T-helper 1 cell treated with Interleukin-12 subunit alpha and Interleukin-12 subunit beta and Interleukin-4 antibody, amounts not matched to agents 30 μg/mL and 1 μg/mL, for 36 hours (primary cell): ENCODE data around the gene F2RL3.

Source experiments
- H3K27ac Mint-ChIP-seq: one replicate; pipeline ENCODE4 v1.8.0; 2021; ENCODE audit warnings: mild to moderate bottlenecking, mixed read lengths
- H3K27me3 Mint-ChIP-seq: one replicate; pipeline ENCODE4 v1.8.0; 2021; ENCODE audit warnings: low read depth, mixed read lengths
- H3K36me3 Mint-ChIP-seq: one replicate; pipeline ENCODE4 v1.8.0; 2021; ENCODE audit warnings: low read depth, mixed read lengths
- H3K4me1 Mint-ChIP-seq: one replicate; pipeline ENCODE4 v1.8.0; 2021; ENCODE audit warnings: low read depth, mixed read lengths
- H3K4me3 Mint-ChIP-seq: one replicate; pipeline ENCODE4 v1.8.0; 2021; ENCODE audit warnings: mild to moderate bottlenecking, moderate library complexity, mixed read lengths
- H3K9me3 Mint-ChIP-seq: one replicate; pipeline ENCODE4 v1.8.0; 2021; ENCODE audit warnings: mixed read lengths

The F2RL3 gene

DNA sequence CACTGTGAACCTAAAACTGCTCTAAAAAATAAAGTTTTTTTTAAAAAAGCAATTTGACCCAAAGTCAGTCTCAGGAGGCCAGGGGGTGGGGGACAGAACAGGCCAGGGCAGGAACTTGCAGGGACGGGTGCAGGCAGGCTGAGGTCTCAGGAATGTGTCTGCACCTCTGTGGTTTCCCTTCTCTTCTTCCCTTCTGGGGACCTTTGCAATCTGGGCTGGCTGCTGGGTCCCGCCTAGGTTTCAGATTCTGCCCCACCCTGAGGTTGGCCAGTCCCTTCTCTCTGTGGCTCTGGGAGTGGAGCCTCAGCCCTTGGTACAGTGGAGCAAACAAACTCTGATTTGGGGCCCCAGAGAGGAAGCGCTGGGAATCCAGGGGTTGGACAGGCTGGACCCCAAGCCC lies 5.3 kb upstream of the F2RL3 start:
- peaks cover 1% of the 10 kb centered on the region for H3K4me1 Mint-ChIP-seq
- H3K27me3 Mint-ChIP-seq, result no peaks in the 10 kb centered on the region
- H3K9me3 Mint-ChIP-seq, result peaks cover 22% of the 10 kb centered on the region
- peaks cover 22% of the 10 kb centered on the region for H3K36me3 Mint-ChIP-seq
- H3K4me3 Mint-ChIP-seq, result no peak overlapping the region
- H3K27ac Mint-ChIP-seq, result no peak overlapping the region

DNA sequence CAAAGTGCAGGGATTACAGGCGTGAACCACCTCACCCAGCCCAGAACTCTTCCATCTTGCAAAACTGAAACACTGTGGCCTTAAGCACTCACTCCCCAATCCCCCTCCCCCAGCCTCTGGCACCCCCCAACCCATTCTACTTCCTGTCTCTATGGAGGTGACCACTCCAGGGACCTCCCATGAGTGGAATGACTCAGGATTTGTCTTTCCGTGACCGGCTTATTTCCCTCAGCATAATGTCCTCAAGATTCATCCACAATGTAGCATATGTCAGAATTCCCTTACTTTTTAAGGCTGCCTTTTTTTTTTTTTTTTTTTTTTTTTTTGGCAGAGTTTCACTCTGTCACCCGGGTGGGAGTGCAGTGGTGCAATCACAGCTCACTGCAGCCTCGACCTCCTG lies 3.6 kb upstream of the F2RL3 start:
- H3K4me3 Mint-ChIP-seq, result no peak overlapping the region
- H3K36me3 Mint-ChIP-seq, result peaks cover 16% of the 10 kb centered on the region
- H3K27ac Mint-ChIP-seq, result no peak overlapping the region
- no peaks in the 10 kb centered on the region for H3K27me3 Mint-ChIP-seq
- peaks cover 20% of the 10 kb centered on the region for H3K9me3 Mint-ChIP-seq
- peaks cover 2% of the 10 kb centered on the region for H3K4me1 Mint-ChIP-seq

DNA sequence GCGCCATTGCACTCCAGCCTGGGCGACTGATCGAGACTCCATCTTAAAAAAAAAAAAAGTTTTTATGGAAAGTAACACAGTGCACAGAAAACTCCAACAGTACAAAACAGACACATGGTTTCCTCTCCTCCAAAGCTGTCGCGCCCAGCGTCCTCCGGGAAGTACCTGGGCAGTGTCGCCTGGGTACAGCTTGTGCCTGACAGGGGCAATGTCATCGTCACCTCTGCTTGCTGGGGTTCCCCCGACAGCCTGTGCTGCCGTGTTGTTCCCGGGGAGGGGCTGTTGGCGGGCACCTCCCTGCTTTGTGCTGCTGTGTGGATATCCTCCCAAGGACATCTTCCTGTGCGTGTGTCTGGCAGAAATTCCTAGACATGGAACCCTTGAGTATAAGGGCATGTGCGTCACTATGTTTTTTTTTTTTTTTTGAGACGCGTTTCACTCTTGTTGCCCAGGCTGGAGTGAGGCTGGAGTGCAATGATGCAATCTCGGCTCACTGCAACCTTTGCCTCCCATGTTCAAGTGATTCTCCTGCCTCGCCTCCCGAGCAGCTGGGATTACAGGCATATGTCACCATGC lies 2.4 kb upstream of the F2RL3 start:
- peaks cover 15% of the 10 kb centered on the region for H3K9me3 Mint-ChIP-seq
- H3K4me3 Mint-ChIP-seq, result no peak overlapping the region

DNA sequence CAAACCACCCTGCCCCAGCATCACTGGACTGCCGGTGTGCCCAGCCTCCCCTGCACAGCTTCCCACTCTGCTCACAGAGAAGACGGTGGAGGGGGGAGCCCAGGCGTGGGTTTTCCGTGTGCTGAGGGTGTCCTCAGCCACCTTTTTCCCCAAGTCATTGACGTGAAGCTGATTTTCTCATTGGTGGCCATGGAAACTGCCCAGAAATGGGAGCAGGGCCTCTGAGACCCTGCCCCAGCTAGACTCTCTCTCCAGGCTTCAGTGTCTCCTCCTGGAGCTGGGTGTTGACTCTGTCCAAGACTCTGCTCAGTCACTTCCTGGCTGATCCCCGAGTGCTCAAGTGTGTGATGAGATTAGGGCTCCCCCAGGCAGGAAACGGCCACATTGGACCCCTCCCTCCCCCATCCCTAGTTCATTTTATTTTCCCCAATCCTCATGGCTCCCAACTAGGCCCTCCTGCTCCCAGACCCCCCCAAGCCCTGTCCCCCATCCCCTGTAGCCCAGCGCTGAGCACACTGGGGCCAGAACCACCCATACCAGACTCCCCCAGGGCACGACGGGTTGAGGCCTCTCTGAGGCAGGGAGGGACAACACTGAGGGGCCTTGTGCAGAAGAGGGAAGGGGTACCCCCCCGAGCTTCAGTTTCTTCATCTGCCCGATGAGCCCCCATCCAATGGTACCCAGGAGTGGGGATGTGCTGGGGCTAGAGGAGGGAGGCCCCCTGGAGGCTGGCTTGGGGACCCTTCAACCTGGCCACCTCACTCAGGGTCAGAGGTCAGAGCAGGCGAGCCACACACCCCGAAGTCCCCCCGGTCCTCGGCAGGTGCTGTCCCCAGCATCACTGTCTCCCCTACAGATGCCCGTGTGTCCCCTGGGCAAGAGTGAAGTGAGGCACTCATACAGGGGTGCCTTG lies 1.2 kb upstream of the F2RL3 start:
- Mint-ChIP-seq H3K9me3 (peaks cover 6% of the 10 kb centered on the region), H3K36me3 (peaks cover 5% of the 10 kb centered on the region), H3K4me3 (no peak overlapping the region), H3K4me1 (peaks cover 2% of the 10 kb centered on the region), H3K27me3 (peaks cover 4% of the 10 kb centered on the region), H3K27ac (no peak overlapping the region)

More for the DNA sequence above, 2.4 kb upstream of the F2RL3 start:
- Mint-ChIP-seq H3K36me3 (peaks cover 12% of the 10 kb centered on the region), H3K4me1 (peaks cover 2% of the 10 kb centered on the region), H3K27me3 (no peaks in the 10 kb centered on the region), H3K27ac (no peak overlapping the region)

DNA sequence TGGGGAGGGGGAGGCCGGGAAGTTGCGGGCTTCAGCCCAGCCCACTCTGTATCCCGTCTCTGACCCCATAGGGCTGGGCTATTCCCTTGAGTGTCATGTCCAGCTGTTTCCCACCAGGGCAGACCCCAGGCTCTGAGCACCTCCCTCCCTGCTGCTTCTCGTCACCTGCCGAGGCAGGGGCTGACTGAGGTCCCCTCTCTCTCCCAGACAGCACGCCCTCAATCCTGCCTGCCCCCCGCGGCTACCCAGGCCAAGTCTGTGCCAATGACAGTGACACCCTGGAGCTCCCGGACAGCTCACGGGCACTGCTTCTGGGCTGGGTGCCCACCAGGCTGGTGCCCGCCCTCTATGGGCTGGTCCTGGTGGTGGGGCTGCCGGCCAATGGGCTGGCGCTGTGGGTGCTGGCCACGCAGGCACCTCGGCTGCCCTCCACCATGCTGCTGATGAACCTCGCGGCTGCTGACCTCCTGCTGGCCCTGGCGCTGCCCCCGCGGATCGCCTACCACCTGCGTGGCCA lies 625 bp downstream of the F2RL3 start:
- Mint-ChIP-seq H3K4me1 (peaks cover 7% of the 10 kb centered on the region), H3K36me3 (no peaks in the 10 kb centered on the region), H3K9me3 (no peaks in the 10 kb centered on the region), H3K4me3 (no peak overlapping the region), H3K27ac (no peak overlapping the region), H3K27me3 (peaks cover 15% of the 10 kb centered on the region)

DNA sequence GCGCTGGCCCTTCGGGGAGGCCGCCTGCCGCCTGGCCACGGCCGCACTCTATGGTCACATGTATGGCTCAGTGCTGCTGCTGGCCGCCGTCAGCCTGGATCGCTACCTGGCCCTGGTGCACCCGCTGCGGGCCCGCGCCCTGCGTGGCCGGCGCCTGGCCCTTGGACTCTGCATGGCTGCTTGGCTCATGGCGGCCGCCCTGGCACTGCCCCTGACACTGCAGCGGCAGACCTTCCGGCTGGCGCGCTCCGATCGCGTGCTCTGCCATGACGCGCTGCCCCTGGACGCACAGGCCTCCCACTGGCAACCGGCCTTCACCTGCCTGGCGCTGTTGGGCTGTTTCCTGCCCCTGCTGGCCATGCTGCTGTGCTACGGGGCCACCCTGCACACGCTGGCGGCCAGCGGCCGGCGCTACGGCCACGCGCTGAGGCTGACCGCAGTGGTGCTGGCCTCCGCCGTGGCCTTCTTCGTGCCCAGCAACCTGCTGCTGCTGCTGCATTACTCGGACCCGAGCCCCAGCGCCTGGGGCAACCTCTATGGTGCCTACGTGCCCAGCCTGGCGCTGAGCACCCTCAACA lies 1.2 kb downstream of the F2RL3 start:
- H3K27ac Mint-ChIP-seq, result no peak overlapping the region
- H3K4me1 Mint-ChIP-seq, result peaks cover 7% of the 10 kb centered on the region
- H3K36me3 Mint-ChIP-seq, result no peaks in the 10 kb centered on the region
- H3K4me3 Mint-ChIP-seq, result no peak overlapping the region
- H3K27me3 Mint-ChIP-seq, result peaks cover 20% of the 10 kb centered on the region
- no peaks in the 10 kb centered on the region for H3K9me3 Mint-ChIP-seq

DNA sequence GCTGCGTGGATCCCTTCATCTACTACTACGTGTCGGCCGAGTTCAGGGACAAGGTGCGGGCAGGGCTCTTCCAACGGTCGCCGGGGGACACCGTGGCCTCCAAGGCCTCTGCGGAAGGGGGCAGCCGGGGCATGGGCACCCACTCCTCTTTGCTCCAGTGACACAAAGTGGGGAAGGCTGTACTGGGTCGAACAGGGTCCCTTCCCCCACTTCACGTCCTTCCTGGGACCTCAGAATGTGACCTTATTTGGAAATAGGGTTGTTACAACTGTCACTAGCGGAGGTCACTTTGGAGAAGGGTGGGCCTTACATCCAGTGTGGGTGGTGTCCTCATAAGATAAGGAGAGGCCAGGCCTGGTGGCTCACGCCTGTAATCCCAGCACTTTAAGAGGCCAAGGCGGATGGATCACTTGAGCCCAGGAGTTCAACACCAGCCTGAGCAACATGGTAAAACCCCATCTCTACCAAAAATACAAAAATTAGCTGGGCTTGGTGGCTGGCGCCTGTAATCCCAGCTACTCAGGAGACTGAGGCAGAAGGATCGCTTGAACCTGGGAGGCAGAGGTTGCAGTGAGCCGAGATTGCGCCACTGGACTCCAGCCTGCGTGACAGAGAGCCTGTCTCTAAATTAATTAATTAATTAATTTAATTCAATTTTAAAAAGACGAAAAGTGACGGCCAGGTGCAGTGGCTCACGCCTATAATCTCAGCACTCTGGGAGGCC lies 1.8 kb downstream of the F2RL3 start:
- no peak overlapping the region for H3K4me3 Mint-ChIP-seq
- H3K27ac Mint-ChIP-seq, result no peak overlapping the region
- peaks cover 26% of the 10 kb centered on the region for H3K27me3 Mint-ChIP-seq
- peaks cover 7% of the 10 kb centered on the region for H3K4me1 Mint-ChIP-seq
- H3K36me3 Mint-ChIP-seq, result no peaks in the 10 kb centered on the region
- no peaks in the 10 kb centered on the region for H3K9me3 Mint-ChIP-seq

DNA sequence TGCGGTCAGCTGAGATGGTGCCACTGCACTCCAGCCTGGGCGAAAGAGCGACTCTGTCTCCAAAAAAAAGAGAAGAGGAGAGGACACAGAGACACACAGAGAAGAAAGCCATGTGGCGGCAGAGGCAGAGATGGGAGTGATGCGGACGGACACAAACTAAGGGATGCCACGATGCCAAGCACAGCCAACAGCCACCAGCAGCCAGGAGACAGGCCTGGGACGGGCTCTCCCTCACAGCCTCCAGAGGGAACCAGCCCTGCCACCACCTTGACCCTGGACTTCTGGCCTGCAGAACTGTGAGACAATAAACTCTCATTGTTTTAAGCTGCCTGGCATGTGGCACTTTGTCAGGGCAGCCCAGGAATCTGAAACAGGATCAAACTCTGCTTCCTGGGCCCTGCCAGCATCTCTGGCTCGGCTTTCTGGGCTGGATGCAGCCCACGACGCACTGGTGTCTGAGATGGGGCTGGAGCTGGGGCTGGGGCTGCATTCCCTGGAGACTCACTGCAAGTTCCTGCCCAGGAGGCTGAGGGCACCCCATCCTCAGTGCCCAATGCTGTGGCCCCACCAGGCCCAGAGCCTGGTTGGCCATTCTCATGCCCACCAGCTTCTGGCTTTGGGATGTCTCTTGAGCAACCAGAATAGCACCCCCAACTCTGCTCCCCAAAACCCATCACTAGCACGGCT lies 3.0 kb downstream of the F2RL3 start:
- Mint-ChIP-seq H3K4me3 (no peak overlapping the region), H3K9me3 (no peaks in the 10 kb centered on the region), H3K27ac (no peak overlapping the region), H3K27me3 (peaks cover 28% of the 10 kb centered on the region), H3K36me3 (no peaks in the 10 kb centered on the region), H3K4me1 (peaks cover 7% of the 10 kb centered on the region)

DNA sequence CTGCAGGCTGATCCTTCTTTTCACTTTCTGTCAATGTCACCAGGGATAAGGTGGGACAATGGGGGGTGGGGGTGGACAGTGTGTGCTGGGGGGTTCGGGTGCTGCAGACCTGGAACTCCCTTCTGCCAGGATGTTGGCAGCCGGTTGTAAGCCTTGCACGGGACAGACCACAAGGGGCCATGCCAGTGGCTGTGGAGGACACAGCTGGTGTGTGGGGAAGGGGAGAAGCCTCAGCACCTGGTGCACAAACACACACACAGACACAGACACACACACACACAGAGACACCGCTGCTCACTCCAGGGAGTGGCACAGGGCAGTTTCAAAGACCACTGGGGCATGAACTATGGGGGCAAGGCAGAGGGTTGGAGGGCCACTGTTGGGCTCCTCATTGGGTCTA lies 3.6 kb downstream of the F2RL3 start:
- H3K36me3 Mint-ChIP-seq, result no peaks in the 10 kb centered on the region
- H3K27ac Mint-ChIP-seq, result no peak overlapping the region
- no peak overlapping the region for H3K4me3 Mint-ChIP-seq
- peaks cover 28% of the 10 kb centered on the region for H3K27me3 Mint-ChIP-seq
- peaks cover 7% of the 10 kb centered on the region for H3K4me1 Mint-ChIP-seq
- no peaks in the 10 kb centered on the region for H3K9me3 Mint-ChIP-seq

DNA sequence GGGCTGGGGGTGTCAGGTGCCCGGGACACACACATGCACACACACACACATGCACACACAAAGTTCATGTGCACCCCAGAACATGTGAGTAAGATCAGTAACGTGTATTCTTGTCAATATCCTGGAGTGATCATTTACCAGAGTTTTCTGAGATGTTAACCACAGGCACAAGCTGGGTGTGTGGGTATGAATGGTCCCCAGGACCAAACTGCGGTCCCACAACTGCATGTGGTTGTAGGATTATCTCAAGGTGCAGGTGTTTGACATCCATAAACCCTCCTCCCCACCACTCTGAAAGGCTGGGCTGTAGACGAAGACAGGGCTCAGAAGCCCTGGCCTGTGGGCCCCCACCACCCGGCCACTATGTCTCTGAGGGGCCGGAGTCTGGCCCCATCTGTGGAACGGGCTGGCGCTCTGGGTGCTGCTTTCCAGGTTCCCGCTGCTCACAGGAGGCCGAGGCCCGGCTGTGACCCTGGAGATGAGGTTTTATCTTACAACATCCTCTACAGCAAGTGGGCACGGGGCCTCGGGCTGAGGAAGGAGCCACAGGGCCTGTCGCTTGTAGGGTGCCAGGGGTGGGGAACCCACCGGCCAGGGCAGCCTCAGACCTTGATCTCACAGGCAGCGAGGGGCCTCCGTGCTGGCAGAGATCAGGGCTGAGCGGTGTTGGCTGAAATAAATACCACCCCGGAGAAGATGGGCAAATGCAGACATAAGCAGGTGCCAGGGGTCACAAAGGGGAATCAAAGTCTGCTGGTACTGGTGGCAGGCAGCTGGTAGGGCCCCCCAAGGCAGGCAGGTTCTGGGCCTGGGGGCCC lies 4.3 kb downstream of the F2RL3 start:
- Mint-ChIP-seq H3K27ac (no peak overlapping the region), H3K9me3 (no peaks in the 10 kb centered on the region), H3K36me3 (no peaks in the 10 kb centered on the region), H3K4me3 (no peak overlapping the region), H3K27me3 (peaks cover 28% of the 10 kb centered on the region), H3K4me1 (peaks cover 7% of the 10 kb centered on the region)

DNA sequence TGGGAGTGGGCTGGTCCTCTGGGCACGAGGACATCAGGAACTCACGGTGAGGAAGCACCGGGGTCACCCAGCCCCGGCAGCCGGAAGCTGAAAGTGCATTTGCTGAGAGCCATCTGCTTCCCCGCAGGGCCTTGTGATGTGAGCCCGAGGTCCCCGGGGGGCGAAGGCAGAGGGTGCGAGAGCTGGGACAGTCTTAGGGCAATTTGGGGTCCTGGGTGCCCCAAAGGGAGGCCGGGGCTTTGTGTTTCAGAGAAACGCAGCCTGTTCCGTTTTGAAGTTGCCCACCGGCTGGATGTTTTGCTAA lies 4.8 kb downstream of the F2RL3 start:
- Mint-ChIP-seq H3K4me3 (no peak overlapping the region), H3K27ac (no peak overlapping the region), H3K9me3 (no peaks in the 10 kb centered on the region), H3K36me3 (no peaks in the 10 kb centered on the region), H3K4me1 (peaks cover 9% of the 10 kb centered on the region), H3K27me3 (peaks cover 33% of the 10 kb centered on the region)

DNA sequence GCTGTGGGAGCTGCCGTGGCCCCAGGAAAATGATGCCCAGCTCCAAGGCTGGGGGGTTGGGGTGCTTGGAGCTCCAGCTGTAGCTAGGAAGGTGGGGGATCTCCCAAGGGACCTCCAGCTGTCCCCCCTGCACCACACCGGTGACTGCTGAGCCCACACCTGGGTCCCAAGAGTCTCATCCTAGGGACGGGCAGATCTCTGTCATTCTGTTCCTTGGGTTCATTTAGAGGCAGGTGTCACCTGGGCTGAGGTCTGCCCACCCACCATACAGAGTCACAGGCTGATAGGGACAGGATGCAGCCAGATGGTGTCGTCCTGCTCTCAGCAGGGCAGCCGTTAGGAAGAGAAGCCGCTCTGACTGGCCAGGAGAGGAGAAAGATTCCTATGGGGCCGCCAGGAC lies 5.3 kb downstream of the F2RL3 start:
- H3K27ac Mint-ChIP-seq, result no peak overlapping the region
- no peak overlapping the region for H3K4me3 Mint-ChIP-seq
- peaks cover 35% of the 10 kb centered on the region for H3K27me3 Mint-ChIP-seq
- no peaks in the 10 kb centered on the region for H3K9me3 Mint-ChIP-seq
- peaks cover 10% of the 10 kb centered on the region for H3K4me1 Mint-ChIP-seq
- H3K36me3 Mint-ChIP-seq, result no peaks in the 10 kb centered on the region

DNA sequence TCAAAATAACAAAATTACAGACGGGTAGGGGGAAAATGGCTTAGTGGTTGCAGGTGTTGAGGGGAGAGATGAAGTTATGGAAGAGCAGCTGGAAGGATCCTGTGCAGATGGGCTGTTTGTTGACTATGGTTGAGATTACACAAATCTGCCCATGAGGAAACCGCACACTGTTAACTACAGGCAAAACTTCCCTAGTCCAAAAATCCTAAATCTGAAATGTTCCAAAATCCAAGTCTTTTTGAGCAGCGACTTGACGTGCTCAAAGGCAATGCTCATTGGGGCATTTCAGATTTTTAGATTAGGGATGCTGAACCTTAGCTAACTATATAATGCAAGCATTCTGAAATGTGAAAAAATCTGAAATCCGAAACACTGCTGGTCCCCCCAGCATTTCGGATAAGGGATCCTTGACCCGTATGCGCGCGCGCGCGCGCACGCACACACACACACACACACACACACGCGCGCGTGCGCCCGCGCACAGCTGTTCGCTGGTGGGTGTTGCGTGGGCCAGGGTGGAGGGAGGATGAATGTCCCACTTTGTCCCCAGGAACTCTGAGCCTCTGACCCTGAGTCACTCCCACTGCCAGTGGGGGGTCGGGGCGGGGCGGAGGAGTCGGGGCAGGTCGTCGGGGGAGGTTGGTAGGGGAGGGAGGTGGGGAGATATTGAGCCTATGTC lies 6.8 kb downstream of the F2RL3 start:
- H3K27me3 Mint-ChIP-seq, result peaks cover 35% of the 10 kb centered on the region
- no peaks in the 10 kb centered on the region for H3K9me3 Mint-ChIP-seq
- peak overlapping the region; percentile 17 for H3K27ac Mint-ChIP-seq
- H3K4me3 Mint-ChIP-seq, result peak overlapping the region; percentile 32
- H3K4me1 Mint-ChIP-seq, result peaks cover 19% of the 10 kb centered on the region
- no peaks in the 10 kb centered on the region for H3K36me3 Mint-ChIP-seq
